ENCODE measurements around the gene BCAS1.

DNA sequence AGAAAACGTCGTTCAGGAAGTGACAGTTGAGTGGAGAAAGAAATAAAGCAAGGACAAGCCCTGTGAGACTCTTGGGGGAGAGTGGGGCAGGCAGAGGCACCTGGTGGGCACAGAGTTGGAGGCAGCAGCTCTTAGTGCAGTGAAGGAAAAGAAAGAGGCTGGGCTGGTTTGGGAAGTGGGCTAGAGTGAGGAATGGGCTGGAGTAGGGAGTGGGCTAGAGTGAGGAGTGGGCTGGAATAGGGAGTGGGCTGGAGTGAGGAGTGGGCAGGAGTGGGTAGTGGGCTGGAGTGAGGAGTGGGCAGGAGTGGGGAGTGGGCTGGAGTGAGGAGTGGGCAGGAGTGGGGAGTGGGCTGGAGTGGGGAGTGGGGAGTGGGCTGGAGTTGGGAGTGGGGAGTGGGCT is 43.7 kb upstream of the BCAS1 start:
- TF ChIP-seq, protein P1, sequence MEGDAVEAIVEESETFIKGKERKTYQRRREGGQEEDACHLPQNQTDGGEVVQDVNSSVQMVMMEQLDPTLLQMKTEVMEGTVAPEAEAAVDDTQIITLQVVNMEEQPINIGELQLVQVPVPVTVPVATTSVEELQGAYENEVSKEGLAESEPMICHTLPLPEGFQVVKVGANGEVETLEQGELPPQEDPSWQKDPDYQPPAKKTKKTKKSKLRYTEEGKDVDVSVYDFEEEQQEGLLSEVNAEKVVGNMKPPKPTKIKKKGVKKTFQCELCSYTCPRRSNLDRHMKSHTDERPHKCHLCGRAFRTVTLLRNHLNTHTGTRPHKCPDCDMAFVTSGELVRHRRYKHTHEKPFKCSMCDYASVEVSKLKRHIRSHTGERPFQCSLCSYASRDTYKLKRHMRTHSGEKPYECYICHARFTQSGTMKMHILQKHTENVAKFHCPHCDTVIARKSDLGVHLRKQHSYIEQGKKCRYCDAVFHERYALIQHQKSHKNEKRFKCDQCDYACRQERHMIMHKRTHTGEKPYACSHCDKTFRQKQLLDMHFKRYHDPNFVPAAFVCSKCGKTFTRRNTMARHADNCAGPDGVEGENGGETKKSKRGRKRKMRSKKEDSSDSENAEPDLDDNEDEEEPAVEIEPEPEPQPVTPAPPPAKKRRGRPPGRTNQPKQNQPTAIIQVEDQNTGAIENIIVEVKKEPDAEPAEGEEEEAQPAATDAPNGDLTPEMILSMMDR (IDR thresholded peaks at IDR 0.05): no peak
- TF ChIP-seq POLR2A (IDR thresholded peaks at IDR 0.05) (no peak), POLR2AphosphoS5 (IDR thresholded peaks at IDR 0.05) (no peak)
